Heart right ventricle (tissue), 16 donors: ENCODE measurements around the gene ZFAND3. TPM values are rescaled to one million over a fixed set of nuclear protein-coding genes. Genes with fewer than 3 reads are reported as not detected.

Experiments used
- ATAC-seq, 8 donors: fragments of 200-7000 bp; cut with Tn5 transposase; one replicate each; pipeline ENCODE4 v1.9.1; 2020; ENCODE audit warnings: mild to moderate bottlenecking in 8 of 8, moderate library complexity in 8 of 8, moderate number of reproducible peaks in 1 of 8
- DNase-seq, 2 donors: peaks; one replicate each; pipeline ENCODE4 v3.0.0-alpha.2; 2020
- H3K27ac ChIP-seq, 10 donors: fragments of 200-600 bp; sonication (generic) in 2 of 10; one replicate each; pipeline versions ENCODE4 v1.5.0 to v1.8.0; 2020 to 2022; ENCODE audit warnings: mild to moderate bottlenecking in 3 of 10
- H3K27me3 ChIP-seq, 7 donors: fragments of 200-600 bp; one replicate each; pipeline ENCODE4 v1.8.0; 2021 to 2022; ENCODE audit warnings: mild to moderate bottlenecking in 2 of 7
- H3K36me3 ChIP-seq, 9 donors: fragments of 200-600 bp; sonication (generic) in 1 of 9; one replicate each; pipeline versions ENCODE4 v1.5.0 to v1.8.0; 2020 to 2022; ENCODE audit warnings: mild to moderate bottlenecking in 2 of 9
- H3K4me1 ChIP-seq, 9 donors: fragments of 200-600 bp; sonication (generic) in 1 of 9; one replicate each; pipeline versions ENCODE4 v1.5.0 to v1.8.0; 2020 to 2022; ENCODE audit warnings: mild to moderate bottlenecking in 4 of 9
- H3K4me3 ChIP-seq, 10 donors: fragments of 200-600 bp; sonication (generic) in 2 of 10; one replicate each; pipeline versions ENCODE4 v1.5.0 to v1.8.0; 2020 to 2022; ENCODE audit warnings: mild to moderate bottlenecking in 7 of 10, moderate library complexity in 2 of 10
- H3K9me3 ChIP-seq, 11 donors: fragments of 200-600 bp in 10 of 11; sonication (generic) in 2 of 11; one replicate each; pipeline versions ENCODE4 v1.5.0 to v1.8.0; 2013 to 2022; ENCODE audit warnings: mild to moderate bottlenecking in 2 of 11, control low read depth in 1 of 11, moderate library complexity in 1 of 11
- WGBS, 2 donors: extraction: QIAGEN DNeasy Blood & Tissue Kit; methylation state at CpG; one replicate each; pipeline ENCODE4 v1.1.7; 2013; ENCODE audit warnings: inconsistent platforms in 1 of 2; 5-methylcytosine and 5-hydroxymethylcytosine counted together
- intact Hi-C, 10 donors: fragments of 100-400 bp; cut with DNase I; formaldehyde crosslinking; loops; one replicate each; pipeline versions ENCODE4 v1.11.1 to v1.14.2; 2022
- polyA plus RNA-seq, 2 donors: library from polyadenylated mRNA; stranded (reverse); fragments of 200-250 nt; gene quantifications; one replicate each; pipeline ENCODE4 v1.2.3, GENCODE V29; 2013
- total RNA-seq, 10 donors: library from RNA; stranded (reverse); fragmentation: NEBNext Ultra II Directional in 3 of 10; extraction: Animal tissue kit (Norgen Biotek cat#: 25700) in 3 of 10; gene quantifications; one replicate each; pipeline versions ENCODE4 v1.2.1 to v1.2.4, GENCODE V29; 2021 to 2023
- TF ChIP-seq, protein P1 (sequence below), 9 donors: fragments of 200-600 bp; sonication (generic) in 2 of 9; IDR thresholded peaks; one replicate each; pipeline versions ENCODE4 v1.5.0 to v1.8.0; 2021 to 2022; ENCODE audit warnings: antibody characterized with exemption in 9 of 9, mild to moderate bottlenecking in 5 of 9, moderate library complexity in 1 of 9
- donor health status: Arrhythmogenic right ventricular cardiomyopathy.
- donor health status: ischemic (EF 13 %, LVEDD 7.1; RV severe dilation, severe dysfunction).
- donor health status: healthy with polysubstance abuse.
- donor health status: DM: no; HTN: yes; CAD: no.
- donor health status: DM: no; HTN: no; CAD: no.
- donor health status: ischemic (EF 25% LVEDD 6.9; RV normal size, moderate dysfunction).
- donor health status: ischemic (EF 25% LVEDD 5.7; RV mildly dilated, moderate dysfunction).
- donor health status: healthy.
- donor health status: DM: yes; HTN: yes; CAD: no.
- donor health status: Ischemic cardiomyopathy.
- donor health status: ischemic (EF 35%, LVEDD 5.7; RV mildly dilated, moderate dysfunction).
- donor health status: nonischemic (EF 11% LVEDD 7.7; RV severe dilation, severe dysfunction).
- donor health status: DM: yes; HTN: yes; CAD: no.
- donor health status: PGD.
- donor health status: ischemic (EF 29% LVEDD 5.4; RV normal size, mild dysfunction).
- donor health status: nonischemic (EF 23%, LVEDD 6.1; RV moderate dilation, normal function).

ZFAND3 gene
- total and polyA plus RNA-seq, 12 donors: 24.4 to 123 (median 105) TPM

DNA sequence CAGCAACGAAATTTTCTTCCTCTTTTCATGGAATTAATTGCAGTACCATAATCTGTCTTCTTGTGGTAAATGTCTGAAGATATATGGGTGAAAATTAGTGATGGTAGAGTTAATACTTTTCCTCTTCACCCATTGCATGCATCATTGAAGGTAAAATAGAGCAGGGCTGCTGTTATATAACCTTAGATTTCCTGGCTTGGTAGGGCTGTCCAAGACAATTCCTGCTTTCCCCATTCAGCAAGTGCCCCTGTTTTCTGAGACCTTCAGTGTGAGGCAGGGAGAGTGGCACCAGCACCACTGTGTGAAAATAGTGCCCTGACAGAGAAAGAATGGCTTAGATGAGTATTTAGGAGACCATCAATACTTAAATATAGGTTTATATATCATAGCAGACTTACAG, 202.0 kb downstream of the ZFAND3 start:
- DNase-seq: no peak
- Histone ChIP-seq H3K27me3 (no peaks in the 10 kb centered on the region), H3K4me3 (no peak overlapping the region), H3K9me3 (peaks cover 0 to 12% (median 7%) of the 10 kb centered on the region in 11 donors), H3K4me1 (peaks cover 0 to 44% (median 21%) of the 10 kb centered on the region in 9 donors), H3K36me3 (no peaks in the 10 kb centered on the region), H3K27ac (no peak overlapping the region)
- TF ChIP-seq, protein P1, sequence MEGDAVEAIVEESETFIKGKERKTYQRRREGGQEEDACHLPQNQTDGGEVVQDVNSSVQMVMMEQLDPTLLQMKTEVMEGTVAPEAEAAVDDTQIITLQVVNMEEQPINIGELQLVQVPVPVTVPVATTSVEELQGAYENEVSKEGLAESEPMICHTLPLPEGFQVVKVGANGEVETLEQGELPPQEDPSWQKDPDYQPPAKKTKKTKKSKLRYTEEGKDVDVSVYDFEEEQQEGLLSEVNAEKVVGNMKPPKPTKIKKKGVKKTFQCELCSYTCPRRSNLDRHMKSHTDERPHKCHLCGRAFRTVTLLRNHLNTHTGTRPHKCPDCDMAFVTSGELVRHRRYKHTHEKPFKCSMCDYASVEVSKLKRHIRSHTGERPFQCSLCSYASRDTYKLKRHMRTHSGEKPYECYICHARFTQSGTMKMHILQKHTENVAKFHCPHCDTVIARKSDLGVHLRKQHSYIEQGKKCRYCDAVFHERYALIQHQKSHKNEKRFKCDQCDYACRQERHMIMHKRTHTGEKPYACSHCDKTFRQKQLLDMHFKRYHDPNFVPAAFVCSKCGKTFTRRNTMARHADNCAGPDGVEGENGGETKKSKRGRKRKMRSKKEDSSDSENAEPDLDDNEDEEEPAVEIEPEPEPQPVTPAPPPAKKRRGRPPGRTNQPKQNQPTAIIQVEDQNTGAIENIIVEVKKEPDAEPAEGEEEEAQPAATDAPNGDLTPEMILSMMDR (IDR thresholded peaks at IDR 0.05): no peak
- intact Hi-C loops: no loop called here
- ATAC-seq: no peak
- 72 to 76% methylated on average over 1 of the region's 1 CpG for WGBS, 2 donors

DNA sequence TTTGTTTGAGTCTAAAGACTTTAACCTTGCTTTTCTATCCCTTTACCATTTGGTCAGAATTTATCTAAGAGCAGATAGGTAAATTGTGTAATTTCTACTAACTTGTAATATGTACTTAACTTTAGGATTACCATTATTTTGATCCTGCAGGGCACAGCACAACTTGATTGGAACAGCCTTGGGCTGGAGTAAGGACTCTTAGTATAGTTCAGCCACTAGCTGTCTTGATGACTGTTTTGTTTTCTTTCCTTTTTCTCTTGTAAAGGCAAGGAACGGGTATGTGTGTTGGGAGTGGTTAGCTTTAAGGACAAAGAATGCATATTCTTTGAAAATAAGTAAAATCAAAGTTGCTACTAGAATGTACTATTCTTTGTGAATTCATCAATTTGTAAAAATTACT, 203.2 kb downstream of the ZFAND3 start:
- peaks cover 0 to 12% (median 7%) of the 10 kb centered on the region in 11 donors for H3K9me3 ChIP-seq
- DNase-seq (no peak), ATAC-seq (no peak)
- intact Hi-C loops: no loop called here
- H3K36me3 ChIP-seq: no peaks in the 10 kb centered on the region
- H3K27ac ChIP-seq: no peak overlapping the region
- 90 to 97% methylated on average over 1 of the region's 1 CpG for WGBS, 2 donors
- TF ChIP-seq, protein P1 (IDR thresholded peaks at IDR 0.05): no peak
- peaks cover 0 to 38% (median 21%) of the 10 kb centered on the region in 9 donors for H3K4me1 ChIP-seq
- H3K27me3 ChIP-seq: no peaks in the 10 kb centered on the region
- no peak overlapping the region for H3K4me3 ChIP-seq

DNA sequence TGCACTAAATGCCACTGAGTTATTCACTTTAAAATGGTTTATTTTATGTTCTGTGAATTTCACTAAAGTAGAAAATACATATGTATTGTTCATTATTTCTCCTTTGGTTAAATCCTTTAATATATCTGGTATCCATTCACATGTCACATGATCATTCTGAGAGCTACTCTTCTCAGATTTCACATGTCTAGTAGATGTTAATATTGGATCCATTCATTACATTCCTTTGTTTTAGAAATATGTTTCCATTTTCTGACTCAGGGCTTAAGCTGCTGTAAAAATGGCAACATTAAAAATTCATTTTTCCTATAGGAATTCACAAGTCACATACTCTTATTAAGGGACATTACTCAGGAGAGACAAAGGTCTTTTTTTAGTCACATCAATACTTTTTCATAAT, 205.4 kb downstream of the ZFAND3 start:
- H3K9me3 ChIP-seq: peaks cover 0 to 12% (median 7%) of the 10 kb centered on the region in 11 donors
- no peak for DNase-seq
- no peaks in the 10 kb centered on the region for H3K27me3 ChIP-seq
- H3K4me1 ChIP-seq: peaks cover 0 to 48% (median 32%) of the 10 kb centered on the region in 9 donors
- intact Hi-C loops: no loop called here
- TF ChIP-seq, protein P1 (IDR thresholded peaks at IDR 0.05): no peak
- no peak overlapping the region for H3K4me3 ChIP-seq
- no peak overlapping the region for H3K27ac ChIP-seq
- ATAC-seq: no peak
- H3K36me3 ChIP-seq: no peaks in the 10 kb centered on the region

DNA sequence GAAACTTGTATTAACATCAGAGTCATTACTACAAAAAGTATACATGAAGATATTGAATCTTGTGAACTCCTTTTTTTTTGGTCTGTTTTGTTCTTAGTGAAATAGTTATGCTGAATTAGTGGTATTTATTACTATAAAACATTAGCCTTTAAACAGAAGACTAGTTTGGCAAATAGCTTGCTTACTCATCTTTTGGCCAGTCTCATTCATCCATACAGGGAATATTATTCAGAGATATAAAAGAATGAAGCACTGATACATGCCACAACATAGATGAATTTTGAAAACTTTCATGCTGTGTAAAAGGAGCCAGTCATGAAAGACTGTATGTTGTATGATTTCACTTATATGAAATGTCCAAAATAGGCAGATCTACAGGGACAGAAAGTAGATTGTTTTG, 205.9 kb downstream of the ZFAND3 start:
- Histone ChIP-seq H3K27me3 (no peaks in the 10 kb centered on the region), H3K4me3 (no peak overlapping the region), H3K4me1 (peaks cover 0 to 45% (median 32%) of the 10 kb centered on the region in 9 donors), H3K36me3 (no peaks in the 10 kb centered on the region), H3K9me3 (peaks cover 0 to 12% (median 7%) of the 10 kb centered on the region in 11 donors), H3K27ac (no peak overlapping the region)
- TF ChIP-seq, protein P1 (IDR thresholded peaks at IDR 0.05): no peak
- intact Hi-C loops: no loop called here
- DNase-seq (no peak), ATAC-seq (no peak)
